GM12864 (cell line): ENCODE measurements around the gene EPHB2.

Experiments used
- DNase-seq: peaks from one replicate; pipeline ENCODE4 v3.0.0-alpha.2; 2011; ENCODE audit warnings: low read depth
- H3K4me3 ChIP-seq: 2 replicates; pipeline ENCODE4 v1.5.1; 2011; ENCODE audit warnings: mild to moderate bottlenecking, low read depth, low read length, control low read depth
- TF ChIP-seq, protein P1 (sequence below): IDR thresholded peaks from 2 replicates; pipeline ENCODE4 v1.5.1; 2011; ENCODE audit warnings: low read depth, mild to moderate bottlenecking, moderate library complexity, low read length, control low read depth, inconsistent platforms; ENCODE audit errors: missing control alignments

Gene EPHB2

DNA sequence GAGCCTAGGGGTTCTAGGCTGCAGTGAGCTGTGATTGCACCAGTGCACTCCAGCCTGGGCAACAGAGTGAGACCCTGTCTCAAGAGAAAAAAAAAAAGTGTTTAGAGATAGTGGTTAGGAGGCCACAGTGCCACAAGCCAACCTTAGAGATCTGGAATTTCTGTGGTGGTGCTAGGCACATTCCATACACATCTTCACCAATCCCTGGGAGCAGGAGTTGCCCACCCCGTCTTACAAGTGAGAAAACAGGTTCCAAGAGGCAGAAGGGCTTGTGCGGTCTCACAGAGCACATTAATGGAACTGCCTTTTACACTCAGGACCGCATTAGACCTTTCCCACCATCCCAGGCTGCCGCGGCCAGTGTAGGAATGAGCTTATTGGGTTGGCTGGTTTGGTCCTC, 93.2 kb downstream of the EPHB2 start:
- no peak overlapping the region for H3K4me3 ChIP-seq
- no peak for DNase-seq
- TF ChIP-seq, protein P1, sequence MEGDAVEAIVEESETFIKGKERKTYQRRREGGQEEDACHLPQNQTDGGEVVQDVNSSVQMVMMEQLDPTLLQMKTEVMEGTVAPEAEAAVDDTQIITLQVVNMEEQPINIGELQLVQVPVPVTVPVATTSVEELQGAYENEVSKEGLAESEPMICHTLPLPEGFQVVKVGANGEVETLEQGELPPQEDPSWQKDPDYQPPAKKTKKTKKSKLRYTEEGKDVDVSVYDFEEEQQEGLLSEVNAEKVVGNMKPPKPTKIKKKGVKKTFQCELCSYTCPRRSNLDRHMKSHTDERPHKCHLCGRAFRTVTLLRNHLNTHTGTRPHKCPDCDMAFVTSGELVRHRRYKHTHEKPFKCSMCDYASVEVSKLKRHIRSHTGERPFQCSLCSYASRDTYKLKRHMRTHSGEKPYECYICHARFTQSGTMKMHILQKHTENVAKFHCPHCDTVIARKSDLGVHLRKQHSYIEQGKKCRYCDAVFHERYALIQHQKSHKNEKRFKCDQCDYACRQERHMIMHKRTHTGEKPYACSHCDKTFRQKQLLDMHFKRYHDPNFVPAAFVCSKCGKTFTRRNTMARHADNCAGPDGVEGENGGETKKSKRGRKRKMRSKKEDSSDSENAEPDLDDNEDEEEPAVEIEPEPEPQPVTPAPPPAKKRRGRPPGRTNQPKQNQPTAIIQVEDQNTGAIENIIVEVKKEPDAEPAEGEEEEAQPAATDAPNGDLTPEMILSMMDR = no peak

DNA sequence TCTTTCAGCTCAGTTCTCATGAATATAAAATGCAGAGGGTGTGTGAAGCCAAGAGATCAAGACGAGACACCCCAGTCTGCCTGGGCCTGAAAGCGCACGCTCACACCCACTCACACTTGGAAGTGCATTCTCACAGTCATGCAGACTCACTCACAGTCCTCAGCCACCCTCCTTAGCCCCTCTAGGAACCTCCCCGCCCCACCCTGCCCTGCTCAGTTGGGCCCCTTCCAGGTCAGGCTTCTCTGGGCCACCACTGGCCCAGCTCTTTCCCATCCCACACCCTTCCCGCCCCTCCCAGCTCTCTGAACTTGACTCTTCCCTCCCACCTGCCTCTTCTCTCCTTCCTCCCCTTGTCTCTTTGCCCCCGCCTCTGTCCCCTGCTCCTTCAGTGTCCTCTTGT, 93.8 kb downstream of the EPHB2 start:
- no peak overlapping the region for H3K4me3 ChIP-seq
- DNase-seq = no peak
- TF ChIP-seq, protein P1 = no peak

DNA sequence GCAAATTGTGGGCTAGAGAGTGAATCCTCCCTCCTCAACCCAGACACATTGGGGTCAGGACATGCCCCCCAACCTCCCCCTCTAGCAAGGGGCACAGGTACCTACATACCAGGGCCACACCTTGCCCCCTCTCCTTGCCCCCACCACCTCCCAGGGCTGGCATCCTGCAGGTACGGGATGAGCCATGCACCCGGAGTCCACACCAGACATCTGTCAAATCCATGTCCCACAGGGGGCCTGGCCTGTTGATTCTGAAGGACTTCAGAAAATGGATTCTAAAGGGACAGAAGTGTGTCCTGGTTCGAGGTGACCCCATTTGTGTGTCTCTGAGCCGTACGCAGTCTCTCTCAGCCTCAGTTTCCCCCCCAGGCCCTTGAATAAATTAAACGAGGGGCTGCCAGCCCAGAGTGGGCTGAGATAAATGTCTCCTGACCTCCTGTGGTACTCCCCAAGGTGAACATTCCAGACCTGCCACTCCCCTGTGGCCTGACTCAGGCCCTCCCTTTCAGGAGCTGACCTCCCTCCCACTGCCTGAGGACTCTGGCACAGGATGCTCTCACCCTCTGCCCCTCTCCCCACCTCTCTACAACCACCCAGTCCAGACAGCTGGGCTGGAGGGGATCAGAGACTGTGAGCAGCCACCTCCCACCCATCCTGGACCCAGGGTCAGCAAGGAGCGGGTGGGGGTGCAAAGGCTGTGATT, 94.5 kb downstream of the EPHB2 start:
- H3K4me3 ChIP-seq = no peak overlapping the region
- TF ChIP-seq, protein P1 = no peak
- DNase-seq = no peak

DNA sequence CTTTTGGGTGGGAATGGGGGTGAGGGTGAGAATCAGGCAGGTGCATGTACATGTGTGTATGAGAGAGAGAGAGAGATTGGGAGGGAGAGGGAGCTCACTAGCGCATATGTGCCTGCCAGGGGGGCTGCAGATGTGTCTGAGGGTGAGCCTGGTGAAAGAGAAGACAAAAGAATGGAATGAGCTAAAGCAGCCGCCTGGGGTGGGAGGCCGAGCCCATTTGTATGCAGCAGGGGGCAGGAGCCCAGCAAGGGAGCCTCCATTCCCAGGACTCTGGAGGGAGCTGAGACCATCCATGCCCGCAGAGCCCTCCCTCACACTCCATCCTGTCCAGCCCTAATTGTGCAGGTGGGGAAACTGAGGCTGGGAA, 95.0 kb downstream of the EPHB2 start:
- TF ChIP-seq, protein P1 = no peak
- H3K4me3 ChIP-seq = no peak overlapping the region
- no peak for DNase-seq

DNA sequence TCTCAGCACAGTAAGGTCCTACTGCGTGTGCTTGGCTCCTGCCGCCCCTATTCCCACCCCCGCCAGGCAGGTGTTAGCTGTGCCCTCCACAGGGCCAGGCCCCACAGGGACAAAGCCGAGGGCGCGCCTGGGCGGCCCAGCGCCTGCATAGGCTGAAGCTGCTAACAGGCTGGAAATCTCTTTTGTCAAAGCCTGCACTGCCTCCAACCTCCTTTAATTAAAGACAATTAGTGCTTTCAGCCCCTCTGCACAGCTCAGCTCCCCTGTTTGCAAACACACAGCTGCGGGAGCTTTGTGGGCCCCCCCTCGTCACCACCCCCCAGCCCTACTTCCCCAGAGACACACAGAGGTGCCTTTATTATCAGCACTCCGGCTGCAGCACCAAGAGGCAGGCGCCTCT, 95.9 kb downstream of the EPHB2 start:
- DNase-seq = no peak

DNA sequence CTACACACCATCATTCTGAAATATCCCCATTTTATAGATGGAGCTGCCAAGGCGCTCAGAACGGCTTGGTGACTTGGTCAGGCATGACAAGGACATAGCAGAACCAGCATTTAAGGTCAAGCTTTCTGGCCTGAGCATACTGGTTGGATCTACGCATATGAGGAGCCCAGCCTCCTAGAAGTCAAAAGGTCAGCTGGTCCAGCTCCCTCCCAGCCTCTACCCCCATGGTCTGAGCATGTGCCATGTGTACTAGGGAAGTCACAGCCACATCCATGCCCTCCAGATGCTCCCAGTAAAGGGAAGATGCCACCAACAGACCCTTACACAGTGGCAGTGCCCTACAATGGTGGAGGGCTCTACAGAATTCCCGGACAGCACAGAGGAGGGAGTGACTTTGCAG, 96.7 kb downstream of the EPHB2 start:
- no peak for DNase-seq
- TF ChIP-seq, protein P1 = no peak
- H3K4me3 ChIP-seq = no peak overlapping the region

More for the DNA sequence above, 95.9 kb downstream of the EPHB2 start:
- TF ChIP-seq, protein P1 = no peak
- no peak overlapping the region for H3K4me3 ChIP-seq

DNA sequence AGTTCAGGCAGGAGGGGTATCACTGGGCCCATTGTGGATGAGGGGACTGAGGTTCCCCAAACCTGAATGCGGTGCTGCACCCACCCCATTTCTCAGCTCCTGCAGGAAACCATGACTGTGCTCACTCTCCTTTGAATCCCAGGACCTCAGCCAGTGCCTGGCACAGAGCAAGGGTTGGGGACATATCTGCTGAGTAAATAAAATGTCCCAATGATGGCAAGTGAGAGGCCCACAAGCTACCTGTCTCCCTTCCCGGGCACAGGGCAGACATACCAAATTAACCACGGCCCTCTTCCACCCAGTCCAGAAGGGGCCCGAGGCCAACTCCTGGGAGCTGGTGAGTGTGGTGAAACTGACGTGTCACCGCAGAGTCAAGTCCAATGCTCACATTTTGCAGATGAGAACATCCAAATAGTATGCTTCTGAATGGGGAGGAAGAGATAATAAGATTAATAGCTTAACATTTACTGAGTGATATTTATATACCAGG, 97.6 kb downstream of the EPHB2 start:
- no peak for DNase-seq
- TF ChIP-seq, protein P1 = no peak
- no peak overlapping the region for H3K4me3 ChIP-seq
